PFSK-1 (cell line): ENCODE results near the gene PPP2R2C.

Experiments
- FOXP2 ChIP-seq: optimal IDR thresholded peaks from 2 replicates; pipeline ENCODE3; 2011; ENCODE audit warnings: borderline replicate concordance, control low read depth, inconsistent platforms; ENCODE audit not compliant: insufficient read depth; ENCODE audit errors: extremely low read length, extremely low read depth
- POLR2AphosphoS5 ChIP-seq: IDR thresholded peaks from 2 replicates; pipeline ENCODE4 v1.6.1; 2012; ENCODE audit warnings: low read depth, mild to moderate bottlenecking, control low read depth, low read length, moderate library complexity
- REST ChIP-seq, 2 experiments: IDR thresholded peaks; 2 replicates each; pipeline versions ENCODE4 v1.6.1 to v1.8.0; 2011 to 2012; ENCODE audit warnings: low read depth in 2 of 2, low read length in 2 of 2, control low read depth in 1 of 2, inconsistent platforms in 1 of 2, mild to moderate bottlenecking in 1 of 2, moderate library complexity in 1 of 2; ENCODE audit not compliant: insufficient read depth in 1 of 2
- SIN3A ChIP-seq: IDR thresholded peaks from 2 replicates; pipeline ENCODE4 v1.6.1; 2012; ENCODE audit warnings: mild to moderate bottlenecking, low read length, moderate library complexity, borderline replicate concordance; ENCODE audit not compliant: insufficient read depth
- TAF1 ChIP-seq: IDR thresholded peaks from 2 replicates; pipeline ENCODE4 v1.6.1; 2012; ENCODE audit warnings: low read length, control low read depth, borderline replicate concordance; ENCODE audit not compliant: insufficient read depth

The PPP2R2C gene

DNA sequence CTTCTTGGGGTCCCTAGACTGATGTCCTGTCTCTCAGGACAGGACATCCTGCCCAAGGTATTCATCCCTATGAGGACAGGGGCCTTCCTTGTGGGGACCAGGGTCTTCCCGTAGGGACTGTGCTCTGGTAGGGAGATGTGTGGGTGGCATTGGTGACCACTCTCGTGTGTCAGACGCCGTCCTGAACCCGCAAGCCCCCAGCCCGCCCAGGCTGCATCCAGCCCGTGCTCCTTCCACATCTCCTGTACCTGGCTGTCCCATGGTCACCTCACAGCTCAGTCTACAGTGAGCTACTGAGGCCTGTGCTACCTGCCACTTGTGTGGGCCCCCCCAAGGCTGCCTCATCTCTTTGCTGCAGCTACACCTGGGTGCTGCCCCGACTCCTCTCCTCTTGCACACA lies 178.8 kb downstream of the PPP2R2C start:
- no peak for TF ChIP-seq SIN3A
- no peak for TF ChIP-seq TAF1
- no peak for TF ChIP-seq POLR2AphosphoS5
- TF ChIP-seq REST (IDR thresholded peaks at IDR 0.05; ENCODE audit: insufficient read depth in 1 of 2, low read depth in 2 of 2, low read length in 2 of 2), result no peak
- no peak for TF ChIP-seq FOXP2

DNA sequence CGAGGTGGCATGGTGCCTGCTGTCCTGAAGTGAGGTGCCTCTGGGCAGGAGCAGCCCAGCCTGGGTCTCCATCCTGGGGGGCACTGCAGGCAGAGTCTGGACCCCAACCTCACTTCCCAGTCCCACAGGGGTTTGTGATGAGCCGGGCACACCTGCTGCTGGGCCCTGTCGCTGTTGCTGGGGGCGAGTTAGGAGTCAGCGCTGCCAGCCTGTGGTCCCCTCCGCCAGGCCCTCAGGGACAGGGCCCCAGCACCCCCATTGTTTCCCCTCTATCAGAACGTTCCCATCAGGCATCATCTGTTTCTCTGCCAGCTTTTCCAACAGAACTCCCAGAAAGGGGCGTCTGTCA lies 179.3 kb downstream of the PPP2R2C start:
- no peak for TF ChIP-seq FOXP2
- no peak for TF ChIP-seq REST (IDR thresholded peaks at IDR 0.05; ENCODE audit: insufficient read depth in 1 of 2, low read depth in 2 of 2, low read length in 2 of 2)
- TF ChIP-seq POLR2AphosphoS5, result no peak
- no peak for TF ChIP-seq TAF1

GRCh38 chr4:6292376-6293096 lies 179.9 kb downstream of the PPP2R2C start:
- no peak for TF ChIP-seq REST (IDR thresholded peaks at IDR 0.05; ENCODE audit: insufficient read depth in 1 of 2, low read depth in 2 of 2, low read length in 2 of 2)
- TF ChIP-seq TAF1, result no peak
- no peak for TF ChIP-seq POLR2AphosphoS5
- no peak for TF ChIP-seq SIN3A
- TF ChIP-seq FOXP2, result no peak

DNA sequence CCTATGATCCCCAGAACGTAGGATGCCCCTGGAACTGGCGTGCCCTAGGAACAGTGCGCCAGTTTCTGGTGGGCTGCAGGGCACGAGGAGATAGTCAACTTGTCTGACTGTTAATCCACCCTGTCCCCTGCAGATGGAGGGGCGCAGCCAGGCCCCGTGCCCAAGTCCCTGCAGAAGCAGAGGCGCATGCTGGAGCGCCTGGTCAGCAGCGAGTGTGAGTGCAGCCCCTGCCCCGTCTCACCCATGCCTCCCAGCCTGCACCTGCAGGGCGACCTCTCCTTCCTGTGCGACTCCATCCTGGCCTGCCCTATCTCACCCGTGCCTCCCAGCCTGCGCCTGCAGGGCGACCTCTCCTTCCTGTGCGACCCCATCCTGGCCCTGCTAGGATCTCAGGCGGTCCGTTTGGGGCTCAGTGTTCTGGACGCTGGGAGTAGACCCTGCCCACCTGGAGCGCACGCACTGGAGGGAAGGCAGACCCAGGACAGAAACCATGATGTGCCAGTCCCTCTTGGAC lies 180.6 kb downstream of the PPP2R2C start:
- TF ChIP-seq POLR2AphosphoS5, result no peak
- TF ChIP-seq REST (IDR thresholded peaks at IDR 0.05; ENCODE audit: insufficient read depth in 1 of 2, low read depth in 2 of 2, low read length in 2 of 2), result no peak
- TF ChIP-seq SIN3A, result no peak
- TF ChIP-seq TAF1, result no peak
- no peak for TF ChIP-seq FOXP2
